ENCODE measurements around the gene MUC5AC. TPM values are rescaled to one million over a fixed set of nuclear protein-coding genes. Genes with fewer than 3 reads are reported as not detected.

Gene MUC5AC
- total RNA-seq, 1 experiment from 2014 or later, result under 0.01 TPM

- TF ChIP-seq, protein P1, sequence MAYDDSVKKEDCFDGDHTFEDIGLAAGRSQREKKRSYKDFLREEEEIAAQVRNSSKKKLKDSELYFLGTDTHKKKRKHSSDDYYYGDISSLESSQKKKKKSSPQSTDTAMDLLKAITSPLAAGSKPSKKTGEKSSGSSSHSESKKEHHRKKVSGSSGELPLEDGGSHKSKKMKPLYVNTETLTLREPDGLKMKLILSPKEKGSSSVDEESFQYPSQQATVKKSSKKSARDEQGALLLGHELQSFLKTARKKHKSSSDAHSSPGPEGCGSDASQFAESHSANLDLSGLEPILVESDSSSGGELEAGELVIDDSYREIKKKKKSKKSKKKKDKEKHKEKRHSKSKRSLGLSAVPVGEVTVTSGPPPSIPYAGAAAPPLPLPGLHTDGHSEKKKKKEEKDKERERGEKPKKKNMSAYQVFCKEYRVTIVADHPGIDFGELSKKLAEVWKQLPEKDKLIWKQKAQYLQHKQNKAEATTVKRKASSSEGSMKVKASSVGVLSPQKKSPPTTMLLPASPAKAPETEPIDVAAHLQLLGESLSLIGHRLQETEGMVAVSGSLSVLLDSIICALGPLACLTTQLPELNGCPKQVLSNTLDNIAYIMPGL (CRISPR knock-in tag; IDR thresholded peaks at IDR 0.05), result no peak
- TF ChIP-seq, protein P2, sequence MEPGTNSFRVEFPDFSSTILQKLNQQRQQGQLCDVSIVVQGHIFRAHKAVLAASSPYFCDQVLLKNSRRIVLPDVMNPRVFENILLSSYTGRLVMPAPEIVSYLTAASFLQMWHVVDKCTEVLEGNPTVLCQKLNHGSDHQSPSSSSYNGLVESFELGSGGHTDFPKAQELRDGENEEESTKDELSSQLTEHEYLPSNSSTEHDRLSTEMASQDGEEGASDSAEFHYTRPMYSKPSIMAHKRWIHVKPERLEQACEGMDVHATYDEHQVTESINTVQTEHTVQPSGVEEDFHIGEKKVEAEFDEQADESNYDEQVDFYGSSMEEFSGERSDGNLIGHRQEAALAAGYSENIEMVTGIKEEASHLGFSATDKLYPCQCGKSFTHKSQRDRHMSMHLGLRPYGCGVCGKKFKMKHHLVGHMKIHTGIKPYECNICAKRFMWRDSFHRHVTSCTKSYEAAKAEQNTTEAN (CRISPR knock-in tag; IDR thresholded peaks at IDR 0.05), result no peak
- peak; percentile 91; the same call in 1 of the 2 replicates for TF ChIP-seq ZNF232 (CRISPR knock-in tag; IDR thresholded peaks at IDR 0.05)
- no peak for TF ChIP-seq RORB (CRISPR knock-in tag; IDR thresholded peaks at IDR 0.05)
- no peak for TF ChIP-seq E2F4 (CRISPR knock-in tag; IDR thresholded peaks at IDR 0.05; ENCODE audit: borderline replicate concordance, low read depth)
- TF ChIP-seq, protein P3, sequence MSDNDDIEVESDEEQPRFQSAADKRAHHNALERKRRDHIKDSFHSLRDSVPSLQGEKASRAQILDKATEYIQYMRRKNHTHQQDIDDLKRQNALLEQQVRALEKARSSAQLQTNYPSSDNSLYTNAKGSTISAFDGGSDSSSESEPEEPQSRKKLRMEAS (CRISPR knock-in tag; IDR thresholded peaks at IDR 0.05), result no peak
- TF ChIP-seq ETV6 (CRISPR knock-in tag; IDR thresholded peaks at IDR 0.05), result no peak; the same call in 1 of the 2 replicates
- no peak for TF ChIP-seq ZNF423 (CRISPR knock-in tag; IDR thresholded peaks at IDR 0.05)
- peak; percentile 73; the same call in 1 of the 2 replicates for TF ChIP-seq NFE2L1 (CRISPR knock-in tag; IDR thresholded peaks at IDR 0.05)
- TF ChIP-seq CTCF (IDR thresholded peaks at IDR 0.05), result no peak
- TF ChIP-seq SOX15 (CRISPR knock-in tag; IDR thresholded peaks at IDR 0.05), result no peak
- TF ChIP-seq CREM (CRISPR knock-in tag; IDR thresholded peaks at IDR 0.05), result peak; percentile 54; the same call in 1 of the 2 replicates
- no peak for TF ChIP-seq STAT6 (CRISPR knock-in tag; conservative IDR thresholded peaks at IDR 0.05; ENCODE audit: low read depth)
- no peak for TF ChIP-seq GRHL2 (CRISPR knock-in tag; IDR thresholded peaks at IDR 0.05; ENCODE audit: insufficient replicate concordance, severe bottlenecking)
- TF ChIP-seq NR2C2 (CRISPR knock-in tag; IDR thresholded peaks at IDR 0.05), result no peak
- 0 out of 2 replicates have a peak, but pooled peaks have one; percentile 13 for TF ChIP-seq NFYB (CRISPR knock-in tag; conservative IDR thresholded peaks at IDR 0.05; ENCODE audit: low read depth)
- TF ChIP-seq, protein P4, sequence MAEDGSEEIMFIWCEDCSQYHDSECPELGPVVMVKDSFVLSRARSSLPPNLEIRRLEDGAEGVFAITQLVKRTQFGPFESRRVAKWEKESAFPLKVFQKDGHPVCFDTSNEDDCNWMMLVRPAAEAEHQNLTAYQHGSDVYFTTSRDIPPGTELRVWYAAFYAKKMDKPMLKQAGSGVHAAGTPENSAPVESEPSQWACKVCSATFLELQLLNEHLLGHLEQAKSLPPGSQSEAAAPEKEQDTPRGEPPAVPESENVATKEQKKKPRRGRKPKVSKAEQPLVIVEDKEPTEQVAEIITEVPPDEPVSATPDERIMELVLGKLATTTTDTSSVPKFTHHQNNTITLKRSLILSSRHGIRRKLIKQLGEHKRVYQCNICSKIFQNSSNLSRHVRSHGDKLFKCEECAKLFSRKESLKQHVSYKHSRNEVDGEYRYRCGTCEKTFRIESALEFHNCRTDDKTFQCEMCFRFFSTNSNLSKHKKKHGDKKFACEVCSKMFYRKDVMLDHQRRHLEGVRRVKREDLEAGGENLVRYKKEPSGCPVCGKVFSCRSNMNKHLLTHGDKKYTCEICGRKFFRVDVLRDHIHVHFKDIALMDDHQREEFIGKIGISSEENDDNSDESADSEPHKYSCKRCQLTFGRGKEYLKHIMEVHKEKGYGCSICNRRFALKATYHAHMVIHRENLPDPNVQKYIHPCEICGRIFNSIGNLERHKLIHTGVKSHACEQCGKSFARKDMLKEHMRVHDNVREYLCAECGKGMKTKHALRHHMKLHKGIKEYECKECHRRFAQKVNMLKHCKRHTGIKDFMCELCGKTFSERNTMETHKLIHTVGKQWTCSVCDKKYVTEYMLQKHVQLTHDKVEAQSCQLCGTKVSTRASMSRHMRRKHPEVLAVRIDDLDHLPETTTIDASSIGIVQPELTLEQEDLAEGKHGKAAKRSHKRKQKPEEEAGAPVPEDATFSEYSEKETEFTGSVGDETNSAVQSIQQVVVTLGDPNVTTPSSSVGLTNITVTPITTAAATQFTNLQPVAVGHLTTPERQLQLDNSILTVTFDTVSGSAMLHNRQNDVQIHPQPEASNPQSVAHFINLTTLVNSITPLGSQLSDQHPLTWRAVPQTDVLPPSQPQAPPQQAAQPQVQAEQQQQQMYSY (CRISPR knock-in tag; IDR thresholded peaks at IDR 0.05), result no peak
- peak; percentile 85; the same call in 1 of the 2 replicates for TF ChIP-seq TP53 (CRISPR knock-in tag; IDR thresholded peaks at IDR 0.05)
- TF ChIP-seq FOXK1 (CRISPR knock-in tag; IDR thresholded peaks at IDR 0.05), result 0 out of 2 replicates have a peak, but pooled peaks have one; percentile 46
- 0 out of 2 replicates have a peak, but pooled peaks have one; percentile 30 for TF ChIP-seq ATF1 (CRISPR knock-in tag; IDR thresholded peaks at IDR 0.05)
- 0 out of 2 replicates have a peak, but pooled peaks have one; percentile 48 for TF ChIP-seq PREB (CRISPR knock-in tag; IDR thresholded peaks at IDR 0.05; ENCODE audit: borderline replicate concordance)
- no peak for TF ChIP-seq HMGA2 (CRISPR knock-in tag; IDR thresholded peaks at IDR 0.05)
- TF ChIP-seq RELA (CRISPR knock-in tag; IDR thresholded peaks at IDR 0.05; ENCODE audit: borderline replicate concordance), result peak; percentile 65; the same call in 1 of the 2 replicates
Measured at GRCh38 chr11:1238767-1239595, 81.2 kb downstream of the MUC5AC start (continued).
